Right lobe of liver (tissue), 6 donors: ENCODE measurements around the gene HBZ. TPM values are rescaled to one million over a fixed set of nuclear protein-coding genes. Genes with fewer than 3 reads are reported as not detected.

Experiments
- ATAC-seq, 4 donors: fragments of 200-7000 bp; cut with Tn5 transposase; one replicate each; pipeline ENCODE4 v1.9.1; 2020; ENCODE audit warnings: mild to moderate bottlenecking in 4 of 4, moderate library complexity in 4 of 4
- DNase-seq, 3 donors: peaks; one replicate each; pipeline ENCODE4 v3.0.0-alpha.2; 2020
- H3K27ac ChIP-seq, 3 donors: fragments of 200-600 bp; one replicate each; pipeline ENCODE4 v1.8.0; 2022
- H3K27me3 ChIP-seq, 2 donors: fragments of 200-600 bp; one replicate each; pipeline ENCODE4 v1.8.0; 2022
- H3K36me3 ChIP-seq, 4 donors: fragments of 200-600 bp; sonication (generic) in 1 of 4; one replicate each; pipeline versions ENCODE4 v1.5.1 to v1.8.0; 2017 to 2022; ENCODE audit warnings: control low read depth in 1 of 4
- H3K4me1 ChIP-seq, 4 donors: fragments of 200-600 bp; sonication (generic) in 1 of 4; one replicate each; pipeline versions ENCODE4 v1.5.1 to v1.8.0; 2017 to 2022; ENCODE audit warnings: control low read depth in 1 of 4
- H3K4me3 ChIP-seq, 3 donors: fragments of 200-600 bp; one replicate each; pipeline ENCODE4 v1.8.0; 2022
- H3K9me3 ChIP-seq, 4 donors: fragments of 200-600 bp; sonication (generic) in 1 of 4; one replicate each; pipeline versions ENCODE4 v1.5.1 to v1.8.0; 2017 to 2022; ENCODE audit warnings: control low read depth in 1 of 4
- CTCF ChIP-seq, 4 donors: fragments of 200-600 bp in 3 of 4; fragments of 450-650 bp in 1 of 4; IDR thresholded peaks; one replicate each; pipeline versions ENCODE4 v1.5.1 to v1.8.0; 2016 to 2022; ENCODE audit warnings: antibody characterized with exemption in 4 of 4, mild to moderate bottlenecking in 2 of 4
- POLR2A ChIP-seq: fragments of 450-650 bp; IDR thresholded peaks from one replicate; pipeline ENCODE4 v1.6.1; 2017; ENCODE audit warnings: antibody characterized with exemption, mild to moderate bottlenecking
- WGBS: methylation state at CpG from one replicate; pipeline ENCODE4 v1.1.6; 2018; ENCODE audit warnings: low coverage, low lambda C conversion rate; ENCODE audit not compliant: insufficient coverage; ENCODE audit errors: missing lambda C conversion rate; 5-methylcytosine and 5-hydroxymethylcytosine counted together
- intact Hi-C, 2 donors: fragments of 100-400 bp; cut with DNase I; formaldehyde crosslinking; loops; one replicate each; pipeline versions ENCODE4 v1.11.2 to v1.14.1; 2022
- total RNA-seq, 6 experiments: library from RNA; depleted of rRNA in 2 of 6; stranded (reverse); fragments of >200 nt in 2 of 6; fragmentation: NEBNext Ultra II Directional in 3 of 6; extraction: Animal tissue kit (Norgen Biotek cat#: 25700) in 3 of 6; gene quantifications; one replicate each; pipeline versions ENCODE4 v1.1.0 to v1.2.4, GENCODE V29; 2016 to 2023
- donor health status: DM: no; HTN: yes; CAD: no.
- donor health status: DM: no; HTN: no; CAD: no.
- donor health status: DM: no; HTN: no; CAD: no.
- donor health status: DM: no; HTN: yes; CAD: no.
- donor health status: DM: no; HTN: yes; CAD: no.

Gene HBZ
- total RNA-seq, 6 experiments from 2014 or later = 0.81 TPM; not detected in 5

- Histone ChIP-seq H3K36me3 (peaks cover 0 to 12% (median 0%) of the 10 kb centered on the region in 4 donors), H3K27me3 (no peaks in the 10 kb centered on the region), H3K27ac (no peak overlapping the region), H3K4me1 (peaks cover 0 to 25% (median 3%) of the 10 kb centered on the region in 4 donors), H3K4me3 (no peak overlapping the region), H3K9me3 (no peaks in the 10 kb centered on the region)
- peak; percentile 72 to 79 (median 77) for ATAC-seq
- WGBS = 37% methylated on average over 3 of the region's 6 CpGs
- TF ChIP-seq POLR2A = no peak
- TF ChIP-seq CTCF (IDR thresholded peaks at IDR 0.05) = peak; percentile 68 to 86 (median 82)
- DNase-seq = no peak
- intact Hi-C loops = no loop called here
Measured at GRCh38 chr16:106623-107324, 45.7 kb upstream of the HBZ start.

GRCh38 chr16:112153-112840 lies 40.1 kb upstream of the HBZ start:
- no peaks in the 10 kb centered on the region for H3K27me3 ChIP-seq
- no peak overlapping the region for H3K4me3 ChIP-seq
- no peak for DNase-seq
- H3K4me1 ChIP-seq = no peaks in the 10 kb centered on the region
- 90% methylated on average over 9 of the region's 21 CpGs for WGBS
- no peak overlapping the region for H3K27ac ChIP-seq
- TF ChIP-seq CTCF (IDR thresholded peaks at IDR 0.05) (no peak), POLR2A (no peak)
- H3K36me3 ChIP-seq = peaks cover 0 to 29% (median 0%) of the 10 kb centered on the region in 4 donors
- intact Hi-C loops = no loop called here
- H3K9me3 ChIP-seq = no peaks in the 10 kb centered on the region
- peak in 1 of 4 donors; percentile 16 for ATAC-seq

- H3K9me3 ChIP-seq = no peaks in the 10 kb centered on the region
- DNase-seq (no peak), ATAC-seq (no peak)
- no peak overlapping the region for H3K4me3 ChIP-seq
- 78% methylated on average over 1 of the region's 2 CpGs for WGBS
- no peak for TF ChIP-seq CTCF (IDR thresholded peaks at IDR 0.05)
- no peak for TF ChIP-seq POLR2A
- intact Hi-C loops = no loop called here
- peaks cover 0 to 28% (median 0%) of the 10 kb centered on the region in 4 donors for H3K36me3 ChIP-seq
- no peak overlapping the region for H3K27ac ChIP-seq
- no peaks in the 10 kb centered on the region for H3K4me1 ChIP-seq
- no peaks in the 10 kb centered on the region for H3K27me3 ChIP-seq
Measured at GRCh38 chr16:114327-114726, 38.1 kb upstream of the HBZ start.

GRCh38 chr16:116015-116414 lies 36.4 kb upstream of the HBZ start:
- ATAC-seq (no peak), DNase-seq (peak in 1 of 3 donors; percentile 6)
- H3K4me1 ChIP-seq = no peaks in the 10 kb centered on the region
- H3K9me3 ChIP-seq = no peaks in the 10 kb centered on the region
- intact Hi-C loops = no loop called here
- peaks cover 0 to 21% (median 0%) of the 10 kb centered on the region in 4 donors for H3K36me3 ChIP-seq
- TF ChIP-seq POLR2A = no peak
- TF ChIP-seq CTCF (IDR thresholded peaks at IDR 0.05) = no peak
- H3K4me3 ChIP-seq = no peak overlapping the region
- H3K27ac ChIP-seq = no peak overlapping the region
- no peaks in the 10 kb centered on the region for H3K27me3 ChIP-seq
- 75% methylated on average over 5 of the region's 7 CpGs for WGBS
